NT2/D1 (cell line): Measurements from ENCODE around the gene RHOA.
A peak's percentile ranks its signal among the peaks of the same experiment; 100 is the strongest.

Experiments used
- DNase-seq: peaks from one replicate; pipeline ENCODE4 v3.0.0-alpha.2; 2011; ENCODE audit warnings: low read depth, low spot score
- H3K27me3 ChIP-seq: 2 replicates; pipeline ENCODE4 v1.6.0; 2011; ENCODE audit warnings: mild to moderate bottlenecking; ENCODE audit not compliant: insufficient read length, insufficient read depth
- H3K36me3 ChIP-seq: 2 replicates; pipeline ENCODE4 v1.6.1; 2011; ENCODE audit warnings: mild to moderate bottlenecking, low read length, mixed read lengths; ENCODE audit not compliant: insufficient read depth, insufficient read length
- H3K4me1 ChIP-seq: 2 replicates; pipeline ENCODE4 v1.5.1; 2011; ENCODE audit not compliant: insufficient read depth, insufficient read length
- H3K4me3 ChIP-seq: 2 replicates; pipeline ENCODE4 v1.5.1; 2011; ENCODE audit warnings: low read depth; ENCODE audit not compliant: insufficient read length
- H3K9ac ChIP-seq: 2 replicates; pipeline ENCODE4 v1.6.0; 2011; ENCODE audit warnings: low read depth; ENCODE audit not compliant: insufficient read length
- H3K9me3 ChIP-seq: 2 replicates; pipeline ENCODE4 v1.5.1; 2011; ENCODE audit warnings: mild to moderate bottlenecking, low read length; ENCODE audit not compliant: insufficient read depth
- SUZ12 ChIP-seq: IDR thresholded peaks from 2 replicates; pipeline ENCODE4 v1.6.1; 2011; ENCODE audit not compliant: insufficient read length, insufficient read depth; ENCODE audit errors: extremely low read depth
- YY1 ChIP-seq: IDR thresholded peaks from 2 replicates; pipeline ENCODE4 v1.6.1; 2011; ENCODE audit not compliant: insufficient read length, insufficient read depth
- ZNF274 ChIP-seq: IDR thresholded peaks from 2 replicates; pipeline ENCODE4 v1.6.1; 2011; ENCODE audit warnings: mild to moderate bottlenecking, low read depth, low read length

RHOA gene

GRCh38 chr3:49411968-49412631, at the start of gene RHOA, which contains the start of gene TCTA:
Gene RHOA (minus strand): TSS chr3:49411976. CDS start chr3:49375589, 36,387 bp downstream.
Gene TCTA (plus strand): TSS chr3:49412423. CDS start chr3:49412427, 4 bp downstream.
- Histone ChIP-seq H3K4me1 (peaks cover 8% of the 10 kb centered on the region), H3K27me3 (no peaks in the 10 kb centered on the region), H3K9ac (peak within 1 kb of the TSS; percentile 99), H3K9me3 (no peaks in the 10 kb centered on the region), H3K4me3 (peak within 1 kb of the TSS; percentile 92), H3K36me3 (peaks cover 34% of the 10 kb centered on the region)
- peak; percentile 98 for DNase-seq
- TF ChIP-seq YY1: no peak
- TF ChIP-seq SUZ12: no peak
- TF ChIP-seq ZNF274: no peak

- H3K4me3 ChIP-seq: peak overlapping the region; percentile 16
- H3K27me3 ChIP-seq: no peaks in the 10 kb centered on the region
- H3K36me3 ChIP-seq: no peaks in the 10 kb centered on the region
- H3K9ac ChIP-seq: peak overlapping the region; percentile 80
- TF ChIP-seq YY1 (no peak), SUZ12 (no peak), ZNF274 (no peak)
- H3K9me3 ChIP-seq: no peaks in the 10 kb centered on the region
- no peak for DNase-seq
- H3K4me1 ChIP-seq: peaks cover 32% of the 10 kb centered on the region
Observed at GRCh38 chr3:49460956-49461355, 49.2 kb upstream of the RHOA start.

DNA sequence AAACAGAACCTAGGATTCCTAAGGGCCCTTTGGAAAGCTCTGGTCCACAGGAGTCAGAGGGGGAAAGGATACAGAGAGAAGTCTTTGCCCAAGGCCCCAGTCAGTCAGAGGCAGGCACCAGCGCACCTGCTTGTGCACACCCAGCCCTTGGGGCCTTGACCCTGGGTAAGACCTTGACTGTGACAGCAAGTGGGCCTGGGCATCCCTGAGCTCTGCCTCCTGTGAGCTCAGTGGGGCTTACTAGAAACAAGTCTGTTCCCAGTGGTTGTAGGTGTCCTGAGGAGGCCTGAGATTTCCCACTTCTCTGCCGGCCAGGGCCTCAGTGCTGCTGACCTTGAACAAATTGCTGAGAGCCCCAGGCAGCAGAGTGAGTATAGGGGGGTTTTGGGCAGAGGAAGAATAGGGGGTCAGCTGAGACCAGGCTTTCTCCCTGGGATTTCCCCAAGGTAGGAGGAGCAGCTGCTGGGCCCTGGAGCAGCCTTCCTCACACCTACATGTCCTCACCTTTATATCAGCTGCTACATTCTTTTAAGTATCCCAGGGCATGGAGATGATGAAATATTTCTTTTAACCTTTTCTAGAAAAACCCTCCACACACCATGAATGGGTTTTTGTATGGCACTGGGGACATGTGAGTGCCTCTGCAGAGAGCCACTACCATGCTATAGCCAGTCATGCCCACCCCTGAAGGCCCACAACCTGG, 48.6 kb upstream of the RHOA start:
- Histone ChIP-seq H3K4me1 (peaks cover 29% of the 10 kb centered on the region), H3K4me3 (no peak overlapping the region), H3K9me3 (no peaks in the 10 kb centered on the region), H3K36me3 (no peaks in the 10 kb centered on the region), H3K27me3 (no peaks in the 10 kb centered on the region), H3K9ac (no peak overlapping the region)
- TF ChIP-seq SUZ12: no peak
- no peak for TF ChIP-seq YY1
- no peak for TF ChIP-seq ZNF274
- no peak for DNase-seq

DNA sequence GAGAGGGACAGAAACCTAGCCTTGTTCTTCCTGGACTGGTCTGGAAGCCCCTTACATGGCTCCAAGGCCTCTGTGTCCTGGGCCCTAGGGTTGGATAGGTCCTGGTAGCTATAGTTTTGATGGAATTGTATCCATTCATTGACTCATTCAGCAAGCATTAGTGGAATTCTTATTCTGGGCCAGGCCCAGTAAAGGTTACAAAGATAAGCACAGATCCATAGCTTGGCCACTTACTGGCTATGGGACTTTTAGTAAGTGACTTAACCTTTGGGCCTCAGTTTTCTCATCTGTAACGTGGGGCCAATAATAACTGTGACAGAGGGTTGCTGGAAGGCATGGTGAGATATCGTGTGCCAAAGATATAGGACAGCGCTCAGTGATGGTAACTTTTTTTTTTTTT, 44.7 kb upstream of the RHOA start:
- H3K9me3 ChIP-seq: no peaks in the 10 kb centered on the region
- H3K4me3 ChIP-seq: no peak overlapping the region
- no peaks in the 10 kb centered on the region for H3K36me3 ChIP-seq
- no peak overlapping the region for H3K9ac ChIP-seq
- H3K4me1 ChIP-seq: peaks cover 35% of the 10 kb centered on the region
- no peak for DNase-seq
- no peak for TF ChIP-seq ZNF274
- TF ChIP-seq YY1: no peak
- no peak for TF ChIP-seq SUZ12
- no peaks in the 10 kb centered on the region for H3K27me3 ChIP-seq

DNA sequence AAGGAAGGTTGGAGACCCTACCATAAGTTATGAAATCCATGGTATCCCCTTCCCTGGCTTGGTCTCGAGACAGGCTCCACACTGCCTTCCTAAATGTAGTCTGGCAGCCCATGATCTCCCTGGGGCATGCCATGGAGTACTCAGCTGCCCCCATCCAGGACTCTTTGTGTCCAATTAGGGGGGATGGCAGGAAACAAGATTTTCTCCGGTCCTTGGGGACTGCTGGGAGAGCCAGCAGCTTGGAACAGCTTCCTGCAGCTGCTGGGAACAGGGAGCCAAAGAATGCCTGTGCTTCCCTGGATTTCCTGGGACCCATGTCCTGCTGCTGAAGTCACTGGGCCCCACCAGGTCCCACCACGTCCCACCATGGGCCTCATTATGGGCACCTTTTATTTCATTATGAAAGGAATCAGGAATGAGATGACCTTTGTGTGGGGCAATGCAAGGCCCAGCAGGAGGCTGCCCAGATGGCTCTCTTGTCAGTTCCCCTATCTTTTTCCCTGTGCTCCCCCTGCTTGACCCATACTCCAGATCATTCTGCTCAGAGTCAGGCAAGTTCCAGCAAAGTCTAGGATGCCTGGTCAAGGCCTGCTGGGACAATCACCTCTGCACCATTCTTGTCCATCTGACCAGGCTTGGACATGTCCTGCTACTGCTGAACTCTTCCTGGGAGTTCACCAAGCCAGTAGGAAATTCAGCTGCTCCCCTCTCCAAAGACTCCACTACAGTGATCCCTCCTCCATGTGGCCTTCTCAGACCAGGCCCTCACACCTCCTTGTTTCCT, 43.3 kb upstream of the RHOA start:
- peaks cover 22% of the 10 kb centered on the region for H3K4me1 ChIP-seq
- H3K4me3 ChIP-seq: no peak overlapping the region
- H3K9ac ChIP-seq: peak overlapping the region; percentile 12
- no peaks in the 10 kb centered on the region for H3K36me3 ChIP-seq
- H3K9me3 ChIP-seq: no peaks in the 10 kb centered on the region
- no peaks in the 10 kb centered on the region for H3K27me3 ChIP-seq
- DNase-seq: no peak
- TF ChIP-seq ZNF274 (no peak), SUZ12 (no peak), YY1 (no peak)

- Histone ChIP-seq H3K9ac (no peak overlapping the region), H3K4me1 (peaks cover 18% of the 10 kb centered on the region), H3K27me3 (no peaks in the 10 kb centered on the region), H3K36me3 (no peaks in the 10 kb centered on the region), H3K4me3 (no peak overlapping the region), H3K9me3 (no peaks in the 10 kb centered on the region)
- no peak for DNase-seq
- TF ChIP-seq SUZ12 (no peak), ZNF274 (no peak), YY1 (no peak)
Observed at GRCh38 chr3:49454458-49454857, 42.7 kb upstream of the RHOA start.
